ENCODE data around the gene ASCL1. TPM values are rescaled to one million over a fixed set of nuclear protein-coding genes. Genes with fewer than 3 reads are reported as not detected.

The ASCL1 gene
- total and polyA plus RNA-seq, 5 donors from 2014 or later: not detected

DNA sequence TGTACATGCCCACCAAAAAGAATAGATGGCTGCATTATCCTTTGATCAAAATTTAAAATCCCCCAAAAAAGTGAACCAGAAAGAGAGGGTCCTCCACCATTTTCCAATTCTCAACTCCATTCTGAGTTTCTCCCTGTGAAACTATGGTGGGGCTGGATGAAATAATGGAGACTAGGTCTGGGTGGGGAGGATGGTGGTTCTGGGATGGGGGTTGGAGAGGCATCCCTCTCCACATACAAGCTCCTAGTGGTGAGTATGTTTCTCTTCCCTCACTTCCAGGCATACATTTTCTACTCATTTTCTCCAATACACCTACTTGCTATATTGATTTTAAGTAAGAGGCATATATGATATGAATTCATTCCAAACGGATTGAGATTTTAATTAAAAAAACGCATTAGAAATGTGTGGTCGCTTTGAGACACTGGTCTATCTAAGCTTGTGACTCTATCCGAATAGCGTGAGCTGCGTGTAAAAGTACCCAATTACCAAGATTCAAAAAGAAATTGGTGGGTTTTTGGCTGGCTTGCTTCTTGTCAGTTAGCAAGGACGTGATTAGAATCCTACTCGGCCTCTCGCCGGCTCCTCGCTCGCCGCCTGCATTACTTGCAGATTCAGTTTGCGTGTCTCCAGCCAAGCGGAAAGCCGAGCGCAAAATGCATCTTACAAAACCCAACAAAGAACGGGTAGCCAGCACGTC is 3.4 kb downstream of the ASCL1 start:
- Histone ChIP-seq H3K27ac (ENCODE audit: insufficient read depth, low read length, poor library complexity, severe bottlenecking) (no peak overlapping the region), H3K9me3 (ENCODE audit: control insufficient read depth in 2 of 2, low read length in 2 of 2) (peaks cover 0 to 7% of the 10 kb centered on the region in 2 experiments), H3K4me1 (ENCODE audit: control insufficient read depth, insufficient read depth, low read length, poor library complexity, severe bottlenecking) (peaks cover 17% of the 10 kb centered on the region), H3K27me3 (ENCODE audit: control insufficient read depth, insufficient read depth, low read length) (peaks cover 55% of the 10 kb centered on the region), H3K36me3 (ENCODE audit: control insufficient read depth, insufficient read depth, low read length) (no peaks in the 10 kb centered on the region), H3K4me3 (ENCODE audit: low read depth, low read length) (no peak overlapping the region)
- Mint-ChIP-seq H3K4me1 (peaks cover 12 to 69% (median 35%) of the 10 kb centered on the region in 4 donors), H3K9me3 (peaks cover 0 to 17% (median 6%) of the 10 kb centered on the region in 7 donors), H3K27me3 (peaks cover 90% of the 10 kb centered on the region), H3K27ac (no peak overlapping the region), H3K36me3 (no peaks in the 10 kb centered on the region), H3K4me3 (peak overlapping the region in 1 of 4 donors; percentile 13)
- DNase-seq (no peak), ATAC-seq (ENCODE audit: low read depth in 2 of 2) (no peak)

- Mint-ChIP-seq H3K4me3 (peak overlapping the region in 1 of 4 donors; percentile 59), H3K4me1 (peaks cover 12 to 69% (median 36%) of the 10 kb centered on the region in 4 donors), H3K27me3 (peaks cover 90% of the 10 kb centered on the region), H3K27ac (no peak overlapping the region), H3K36me3 (no peaks in the 10 kb centered on the region), H3K9me3 (peaks cover 0 to 17% (median 6%) of the 10 kb centered on the region in 7 donors)
- H3K9me3 ChIP-seq (ENCODE audit: control insufficient read depth in 2 of 2, low read length in 2 of 2): peaks cover 0 to 7% of the 10 kb centered on the region in 2 experiments
- H3K4me3 ChIP-seq (ENCODE audit: low read depth, low read length): no peak overlapping the region
- no peak overlapping the region for H3K27ac ChIP-seq (ENCODE audit: insufficient read depth, low read length, poor library complexity, severe bottlenecking)
- H3K27me3 ChIP-seq (ENCODE audit: control insufficient read depth, insufficient read depth, low read length): peaks cover 57% of the 10 kb centered on the region
- ATAC-seq (ENCODE audit: low read depth in 2 of 2): no peak
- no peaks in the 10 kb centered on the region for H3K36me3 ChIP-seq (ENCODE audit: control insufficient read depth, insufficient read depth, low read length)
- peaks cover 17% of the 10 kb centered on the region for H3K4me1 ChIP-seq (ENCODE audit: control insufficient read depth, insufficient read depth, low read length, poor library complexity, severe bottlenecking)
- no peak for DNase-seq
These were observed 4.0 kb downstream of the ASCL1 start for GRCh38 chr12:102961466-102961855.

DNA sequence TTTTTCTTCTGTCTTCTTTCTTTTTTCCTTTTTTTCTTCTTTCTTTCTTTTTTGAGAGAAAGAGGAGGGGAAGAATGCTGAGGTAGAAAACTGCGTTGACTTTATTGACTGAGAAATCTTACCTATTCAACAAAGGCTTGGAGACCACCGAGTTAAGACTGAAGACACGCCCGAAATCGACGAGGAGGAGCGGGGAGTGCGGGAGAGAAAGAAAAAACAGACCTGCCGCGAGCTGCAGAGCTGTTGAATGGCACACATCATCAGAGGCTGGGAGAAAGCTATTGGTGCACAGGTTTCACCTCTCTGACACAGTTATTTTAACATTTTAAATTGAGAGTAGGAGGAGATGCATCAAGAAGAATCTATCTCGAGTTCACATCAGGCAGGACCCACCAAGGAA is 5.1 kb downstream of the ASCL1 start:
- Mint-ChIP-seq H3K36me3 (no peaks in the 10 kb centered on the region), H3K4me1 (peaks cover 8 to 63% (median 34%) of the 10 kb centered on the region in 4 donors)

GRCh38 chr12:102962986-102963385 is 5.5 kb downstream of the ASCL1 start:
- Histone ChIP-seq H3K27me3 (ENCODE audit: control insufficient read depth, insufficient read depth, low read length) (peaks cover 70% of the 10 kb centered on the region), H3K9me3 (ENCODE audit: control insufficient read depth in 2 of 2, low read length in 2 of 2) (peaks cover 0 to 7% of the 10 kb centered on the region in 2 experiments), H3K4me1 (ENCODE audit: control insufficient read depth, insufficient read depth, low read length, poor library complexity, severe bottlenecking) (peaks cover 11% of the 10 kb centered on the region), H3K36me3 (ENCODE audit: control insufficient read depth, insufficient read depth, low read length) (no peaks in the 10 kb centered on the region), H3K4me3 (ENCODE audit: low read depth, low read length) (no peak overlapping the region), H3K27ac (ENCODE audit: insufficient read depth, low read length, poor library complexity, severe bottlenecking) (no peak overlapping the region)
- no peak for DNase-seq
- ATAC-seq (ENCODE audit: low read depth in 2 of 2): no peak
- Mint-ChIP-seq H3K4me3 (peak overlapping the region in 3 of 4 donors; percentile 32 to 52 (median 42)), H3K4me1 (peaks cover 8 to 58% (median 34%) of the 10 kb centered on the region in 4 donors), H3K27me3 (peaks cover 92% of the 10 kb centered on the region), H3K27ac (no peak overlapping the region), H3K36me3 (no peaks in the 10 kb centered on the region), H3K9me3 (peaks cover 0 to 17% (median 6%) of the 10 kb centered on the region in 7 donors)

More for the DNA sequence above, 5.1 kb downstream of the ASCL1 start:
- no peak for DNase-seq
- Mint-ChIP-seq H3K27me3 (peaks cover 91% of the 10 kb centered on the region), H3K9me3 (peaks cover 0 to 17% (median 6%) of the 10 kb centered on the region in 7 donors), H3K4me3 (peak overlapping the region; percentile 32 to 83 (median 47)), H3K27ac (no peak overlapping the region)
- H3K4me1 ChIP-seq (ENCODE audit: control insufficient read depth, insufficient read depth, low read length, poor library complexity, severe bottlenecking): peaks cover 16% of the 10 kb centered on the region
- H3K27me3 ChIP-seq (ENCODE audit: control insufficient read depth, insufficient read depth, low read length): peaks cover 65% of the 10 kb centered on the region
- no peak overlapping the region for H3K4me3 ChIP-seq (ENCODE audit: low read depth, low read length)
- no peaks in the 10 kb centered on the region for H3K36me3 ChIP-seq (ENCODE audit: control insufficient read depth, insufficient read depth, low read length)
- peaks cover 0 to 7% of the 10 kb centered on the region in 2 experiments for H3K9me3 ChIP-seq (ENCODE audit: control insufficient read depth in 2 of 2, low read length in 2 of 2)
- H3K27ac ChIP-seq (ENCODE audit: insufficient read depth, low read length, poor library complexity, severe bottlenecking): no peak overlapping the region
- ATAC-seq (ENCODE audit: low read depth in 2 of 2): no peak

- no peaks in the 10 kb centered on the region for H3K36me3 ChIP-seq (ENCODE audit: control insufficient read depth, insufficient read depth, low read length)
- Mint-ChIP-seq H3K9me3 (peaks cover 0 to 17% (median 6%) of the 10 kb centered on the region in 7 donors), H3K36me3 (no peaks in the 10 kb centered on the region), H3K27ac (no peak overlapping the region), H3K4me3 (peak overlapping the region in 2 of 4 donors; percentile 52 to 63), H3K4me1 (peaks cover 8 to 56% (median 34%) of the 10 kb centered on the region in 4 donors), H3K27me3 (peaks cover 97% of the 10 kb centered on the region)
- ATAC-seq (ENCODE audit: low read depth in 2 of 2) (no peak), DNase-seq (no peak)
- H3K9me3 ChIP-seq (ENCODE audit: control insufficient read depth in 2 of 2, low read length in 2 of 2): peaks cover 0 to 7% of the 10 kb centered on the region in 2 experiments
- H3K4me3 ChIP-seq (ENCODE audit: low read depth, low read length): no peak overlapping the region
- H3K27me3 ChIP-seq (ENCODE audit: control insufficient read depth, insufficient read depth, low read length): peaks cover 74% of the 10 kb centered on the region
- H3K27ac ChIP-seq (ENCODE audit: insufficient read depth, low read length, poor library complexity, severe bottlenecking): no peak overlapping the region
- H3K4me1 ChIP-seq (ENCODE audit: control insufficient read depth, insufficient read depth, low read length, poor library complexity, severe bottlenecking): peaks cover 4% of the 10 kb centered on the region
These were observed 6.3 kb downstream of the ASCL1 start for GRCh38 chr12:102963796-102964195.

GRCh38 chr12:102964872-102965271 is 7.4 kb downstream of the ASCL1 start:
- Histone ChIP-seq H3K4me1 (ENCODE audit: control insufficient read depth, insufficient read depth, low read length, poor library complexity, severe bottlenecking) (peaks cover 4% of the 10 kb centered on the region), H3K27ac (ENCODE audit: insufficient read depth, low read length, poor library complexity, severe bottlenecking) (no peak overlapping the region), H3K9me3 (ENCODE audit: control insufficient read depth in 2 of 2, low read length in 2 of 2) (peaks cover 0 to 7% of the 10 kb centered on the region in 2 experiments), H3K27me3 (ENCODE audit: control insufficient read depth, insufficient read depth, low read length) (peaks cover 64% of the 10 kb centered on the region), H3K4me3 (ENCODE audit: low read depth, low read length) (peak overlapping the region; percentile 32), H3K36me3 (ENCODE audit: control insufficient read depth, insufficient read depth, low read length) (no peaks in the 10 kb centered on the region)
- peak; percentile 40 to 52 for ATAC-seq (ENCODE audit: low read depth in 2 of 2)
- peak overlapping the region; percentile 63 to 77 (median 74) for H3K4me3 Mint-ChIP-seq
- H3K27me3 Mint-ChIP-seq: peaks cover 90% of the 10 kb centered on the region
- H3K9me3 Mint-ChIP-seq: peaks cover 0 to 17% (median 6%) of the 10 kb centered on the region in 7 donors
- H3K4me1 Mint-ChIP-seq: peaks cover 8 to 51% (median 31%) of the 10 kb centered on the region in 4 donors
- no peak overlapping the region for H3K27ac Mint-ChIP-seq
- no peaks in the 10 kb centered on the region for H3K36me3 Mint-ChIP-seq
- peak in 2 of 3 donors; percentile 28 to 80 for DNase-seq

DNA sequence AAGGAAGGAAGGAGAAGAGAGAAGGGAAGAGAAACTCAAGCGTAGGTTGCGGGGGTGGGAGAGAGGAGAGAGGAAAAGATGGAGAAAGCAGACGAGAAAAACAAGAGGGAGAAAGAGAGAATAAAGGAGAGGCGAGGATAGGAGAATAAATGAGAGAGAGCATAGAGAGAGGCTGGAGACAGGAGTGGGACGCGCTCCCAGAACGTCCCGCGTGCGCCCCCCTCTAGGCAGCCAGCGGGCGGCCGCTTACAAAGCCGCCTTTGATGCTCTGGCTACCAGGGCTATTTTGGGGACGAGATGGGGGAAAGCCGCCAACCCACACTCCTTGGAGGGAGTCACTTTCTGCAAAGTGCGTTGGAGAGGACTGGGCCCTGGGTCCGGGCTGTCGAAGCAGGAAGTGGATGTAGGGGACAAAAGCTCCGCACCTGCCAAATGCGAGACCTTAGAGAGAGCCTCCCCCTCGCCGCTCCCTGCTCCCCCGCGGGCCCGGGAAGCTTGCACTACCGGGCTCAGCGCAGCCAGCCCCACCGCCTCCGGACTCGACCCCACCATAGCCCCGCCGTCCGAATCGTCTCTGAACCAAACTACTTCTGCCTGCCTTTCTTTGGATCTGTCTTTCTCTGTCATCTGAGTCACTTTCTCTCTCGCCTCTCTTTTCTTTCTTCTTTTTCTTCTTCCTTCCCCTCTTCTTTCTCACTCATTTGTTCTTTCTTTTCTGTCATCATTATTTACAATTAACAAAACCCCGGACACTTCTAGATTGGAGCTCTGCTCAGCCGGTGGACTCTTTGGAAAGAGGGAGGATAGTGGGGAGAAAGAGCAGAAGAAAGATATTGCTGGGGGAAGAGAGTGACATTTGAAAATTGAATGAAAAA is 8.0 kb downstream of the ASCL1 start:
- no peak overlapping the region for H3K27ac Mint-ChIP-seq
- no peak for ATAC-seq (ENCODE audit: low read depth in 2 of 2)
- DNase-seq: no peak
- peak overlapping the region; percentile 63 to 77 (median 74) for H3K4me3 Mint-ChIP-seq
- H3K4me1 ChIP-seq (ENCODE audit: control insufficient read depth, insufficient read depth, low read length, poor library complexity, severe bottlenecking): peaks cover 4% of the 10 kb centered on the region
- peak overlapping the region; percentile 32 for H3K4me3 ChIP-seq (ENCODE audit: low read depth, low read length)
- H3K27me3 Mint-ChIP-seq: peaks cover 84% of the 10 kb centered on the region
- no peak overlapping the region for H3K27ac ChIP-seq (ENCODE audit: insufficient read depth, low read length, poor library complexity, severe bottlenecking)
- H3K27me3 ChIP-seq (ENCODE audit: control insufficient read depth, insufficient read depth, low read length): peaks cover 59% of the 10 kb centered on the region
- no peaks in the 10 kb centered on the region for H3K36me3 ChIP-seq (ENCODE audit: control insufficient read depth, insufficient read depth, low read length)
- peaks cover 0 to 7% of the 10 kb centered on the region in 2 experiments for H3K9me3 ChIP-seq (ENCODE audit: control insufficient read depth in 2 of 2, low read length in 2 of 2)
- peaks cover 0 to 17% (median 6%) of the 10 kb centered on the region in 7 donors for H3K9me3 Mint-ChIP-seq
- peaks cover 8 to 50% (median 31%) of the 10 kb centered on the region in 4 donors for H3K4me1 Mint-ChIP-seq
- H3K36me3 Mint-ChIP-seq: no peaks in the 10 kb centered on the region
